OCI-LY3 (cell line): ENCODE data around the gene ZNF436.

Experiments
- CTCF ChIP-seq: fragments of 200-600, 300-600 bp; sonication (generic); IDR thresholded peaks from 2 replicates; pipeline ENCODE4 v1.5.1; 2014; ENCODE audit warnings: antibody characterized with exemption, low read length, low read depth
- EZH2phosphoT487 ChIP-seq: fragments of 200-600 bp; shearing (Covaris generic); IDR thresholded peaks from 2 replicates; pipeline ENCODE4 v1.6.1; 2018; ENCODE audit warnings: antibody characterized with exemption, mixed run types, low read depth

GRCh38 chr1:23344987-23345472 lies 24.6 kb downstream of the ZNF436 start:
- TF ChIP-seq CTCF (no peak), EZH2phosphoT487 (no peak)
